Eye (tissue), 1 donor: ENCODE measurements around the gene RIMBP2.

ENCODE experiments used
- DNase-seq: peaks from one replicate; pipeline ENCODE4 v3.0.0-alpha.2; 2015

RIMBP2 gene

GRCh38 chr12:130479401-130480125, 236.5 kb downstream of the RIMBP2 start:
- DNase-seq = no peak

DNA sequence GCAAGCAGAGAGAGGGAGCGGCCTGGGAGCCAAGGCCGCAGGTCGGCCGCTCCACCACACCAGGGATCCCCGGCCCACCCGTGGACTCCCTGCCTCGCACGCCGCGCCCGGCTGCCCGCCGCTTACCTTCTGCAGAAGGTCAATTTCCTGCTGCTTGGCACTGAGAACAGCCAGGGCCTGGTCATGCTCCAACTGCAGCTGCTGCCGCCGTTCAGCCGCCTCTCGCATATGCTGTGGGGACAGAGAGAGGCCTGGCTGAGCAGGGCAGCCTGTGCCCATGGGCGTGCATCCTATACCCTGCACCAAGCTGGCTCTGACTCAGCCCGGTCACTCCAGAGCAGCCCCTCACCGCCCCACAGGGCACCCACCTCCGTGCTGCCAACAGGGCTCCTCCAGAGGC, 237.3 kb downstream of the RIMBP2 start:
- DNase-seq = no peak

DNA sequence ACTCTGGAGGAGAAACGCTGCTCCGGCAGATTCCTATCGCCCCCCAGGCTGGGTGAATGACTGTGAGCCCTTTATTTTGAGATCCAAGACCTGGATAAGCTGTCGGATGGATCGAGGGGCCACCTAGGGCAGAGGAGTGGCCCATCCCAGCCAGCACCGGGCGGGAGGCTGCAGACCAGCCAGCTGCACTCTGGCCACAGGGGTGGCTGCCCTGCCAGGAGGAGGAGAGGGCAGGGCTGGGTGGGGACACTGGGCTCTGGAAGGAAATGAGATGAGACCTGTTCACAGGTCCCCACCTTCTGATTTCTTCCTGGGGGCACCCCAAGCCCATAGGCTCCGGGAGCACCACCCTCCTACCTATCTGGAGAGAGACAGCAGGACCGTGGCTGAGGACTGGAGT, 238.4 kb downstream of the RIMBP2 start:
- DNase-seq = no peak

- no peak for DNase-seq
These were observed 238.8 kb downstream of the RIMBP2 start for GRCh38 chr12:130477266-130477665.

- peak; percentile 73 for DNase-seq
These were observed 239.5 kb downstream of the RIMBP2 start for GRCh38 chr12:130476451-130477135.

- no peak for DNase-seq
These were observed 241.4 kb downstream of the RIMBP2 start for GRCh38 chr12:130474599-130475269.

DNA sequence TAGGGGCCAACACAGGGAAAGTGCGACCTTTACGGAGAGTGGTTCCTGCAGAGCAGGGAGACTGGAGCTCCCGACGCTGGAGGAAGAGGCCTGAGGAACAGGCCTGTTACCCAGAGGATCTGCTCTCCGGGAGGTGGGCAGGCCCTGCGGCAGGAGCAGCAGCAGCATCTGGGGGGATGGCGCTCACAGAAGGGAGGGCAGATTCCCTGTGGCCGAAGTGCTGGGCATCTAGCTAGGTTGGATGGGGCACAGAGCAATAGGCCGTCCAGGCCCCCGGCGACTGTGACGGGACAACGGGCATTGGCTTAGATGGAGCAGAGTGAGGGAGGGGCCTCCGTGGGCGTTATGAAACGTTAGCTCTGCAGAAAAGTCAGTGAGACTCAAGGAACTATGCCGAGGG, 242.8 kb downstream of the RIMBP2 start:
- no peak for DNase-seq

DNA sequence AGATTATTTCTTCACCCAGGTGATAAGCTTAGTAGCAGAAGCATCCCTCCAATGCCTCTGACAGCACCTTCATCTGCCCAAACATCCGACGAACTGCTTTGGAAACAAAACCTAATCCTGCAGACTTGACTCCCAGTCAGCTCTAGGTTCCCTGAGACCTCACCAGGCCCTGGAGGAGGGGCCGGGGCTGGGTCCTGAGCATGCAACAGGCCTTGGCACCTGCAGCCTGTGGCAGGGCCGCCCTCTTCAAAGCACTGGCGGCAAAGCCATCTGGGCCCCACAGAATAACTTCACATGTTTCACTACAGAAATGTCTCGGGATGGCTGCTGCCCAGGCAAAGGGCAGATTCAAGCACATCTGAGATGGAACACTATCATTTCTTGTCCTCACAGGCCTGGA, 245.1 kb downstream of the RIMBP2 start:
- DNase-seq = no peak

GRCh38 chr12:130469552-130469951, 246.5 kb downstream of the RIMBP2 start:
- DNase-seq = no peak

DNA sequence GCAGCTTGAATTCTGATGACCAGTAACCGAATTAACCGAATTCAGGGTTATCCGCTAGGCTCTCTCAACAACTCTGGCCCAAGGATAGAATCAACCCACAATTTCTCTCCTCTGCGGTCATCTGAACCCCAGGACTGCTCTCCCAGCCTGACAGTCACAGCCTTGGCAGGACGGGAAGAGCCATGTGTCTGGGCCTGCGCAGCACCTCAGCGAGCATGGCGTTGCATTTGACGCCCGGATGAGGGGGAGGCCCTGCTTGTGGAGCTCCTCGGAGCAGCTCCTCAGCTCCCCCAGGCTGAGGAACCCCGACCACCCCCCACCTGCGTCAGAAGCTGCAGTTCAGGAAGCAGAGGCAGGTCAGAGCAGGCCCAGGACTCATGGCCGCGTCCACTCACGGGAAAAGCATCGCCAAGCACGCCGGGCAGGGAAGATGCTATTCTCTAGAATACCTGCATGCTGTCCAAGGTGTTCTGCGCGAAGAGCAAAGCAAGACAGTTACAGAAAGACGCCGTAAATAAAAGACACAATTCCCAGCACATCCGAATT, 247.3 kb downstream of the RIMBP2 start:
- DNase-seq = no peak

DNA sequence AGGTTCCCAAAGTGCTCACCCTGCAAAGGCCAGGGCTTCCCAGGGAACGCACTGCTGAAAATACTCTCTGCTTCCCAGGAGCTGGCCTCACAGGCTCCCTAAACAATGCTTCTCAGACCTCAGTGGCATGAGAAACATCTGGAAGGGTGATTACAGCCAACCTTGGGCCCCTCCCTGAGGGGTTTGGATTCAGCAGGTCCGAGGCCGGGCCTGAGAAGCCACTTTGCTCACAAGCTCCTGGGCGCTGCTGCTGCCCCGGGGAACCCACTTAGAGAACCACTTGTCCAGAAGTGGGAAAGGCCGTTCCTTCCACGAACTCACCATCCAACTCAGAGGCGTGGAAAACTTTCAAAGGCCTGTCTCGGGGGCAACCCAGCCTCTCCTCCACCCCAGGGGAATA, 247.9 kb downstream of the RIMBP2 start:
- no peak for DNase-seq

GRCh38 chr12:130465626-130466025, 250.5 kb downstream of the RIMBP2 start:
- no peak for DNase-seq

DNA sequence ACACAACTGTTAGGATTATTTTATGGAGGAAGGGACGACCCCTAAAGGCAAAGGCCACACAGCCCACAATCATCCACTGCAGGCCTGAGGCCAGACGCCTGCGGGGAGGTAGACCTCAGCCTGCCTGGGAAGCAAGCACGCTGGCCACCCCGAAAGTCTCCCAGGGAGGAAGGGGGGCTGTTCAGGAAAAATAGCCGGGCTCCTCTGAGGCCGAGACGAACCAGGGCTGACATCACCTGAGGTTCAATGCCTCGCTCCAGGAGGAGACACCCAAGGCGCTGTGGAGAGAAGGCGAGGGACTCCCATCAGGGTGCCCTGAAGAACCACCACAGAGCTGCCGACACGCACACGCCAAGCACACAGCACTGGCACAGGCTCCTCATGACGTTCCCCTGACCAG, 251.1 kb downstream of the RIMBP2 start:
- no peak for DNase-seq

DNA sequence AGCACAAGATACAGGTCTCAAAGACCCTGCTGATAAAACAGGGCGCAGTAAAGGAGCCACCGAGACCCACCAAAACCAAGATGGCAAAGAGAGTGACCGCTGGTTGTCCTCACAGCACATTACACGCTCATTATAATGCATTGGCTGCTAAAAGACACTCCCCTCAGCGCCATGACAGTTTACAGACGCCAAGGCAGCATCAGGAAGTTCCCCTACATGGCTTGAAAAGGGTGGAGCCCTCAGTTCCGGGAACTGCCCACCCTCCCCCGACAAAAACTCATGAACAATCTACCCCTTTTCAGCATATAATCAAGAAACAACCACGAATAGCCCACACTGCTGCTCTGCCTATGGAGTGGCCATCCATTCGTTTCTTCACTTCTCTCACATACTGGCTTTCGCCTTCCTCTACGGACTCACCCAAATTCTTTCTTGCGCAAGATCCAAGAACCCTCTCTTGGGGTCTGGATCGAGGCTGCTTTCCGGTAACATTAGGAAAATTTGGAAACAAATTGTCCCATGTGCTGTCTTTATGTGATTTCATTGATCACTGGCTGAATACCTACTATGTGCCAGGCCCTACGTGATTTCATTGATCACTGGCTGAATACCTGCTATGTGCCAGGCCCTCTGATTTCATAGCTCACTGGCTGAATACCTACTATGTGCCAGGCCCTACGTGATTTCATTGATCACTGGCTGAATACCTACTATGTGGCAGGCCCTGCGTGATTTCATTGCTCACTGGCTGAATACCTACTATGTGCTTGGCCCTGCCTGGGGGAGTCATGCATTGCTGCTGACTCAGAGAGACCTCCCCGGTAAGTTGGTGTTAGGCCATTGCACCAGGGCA, 252.1 kb downstream of the RIMBP2 start:
- DNase-seq = no peak

- DNase-seq = peak; percentile 35
These were observed 252.8 kb downstream of the RIMBP2 start for GRCh38 chr12:130463275-130463658.

- no peak for DNase-seq
These were observed 253.4 kb downstream of the RIMBP2 start for GRCh38 chr12:130462558-130463274.

DNA sequence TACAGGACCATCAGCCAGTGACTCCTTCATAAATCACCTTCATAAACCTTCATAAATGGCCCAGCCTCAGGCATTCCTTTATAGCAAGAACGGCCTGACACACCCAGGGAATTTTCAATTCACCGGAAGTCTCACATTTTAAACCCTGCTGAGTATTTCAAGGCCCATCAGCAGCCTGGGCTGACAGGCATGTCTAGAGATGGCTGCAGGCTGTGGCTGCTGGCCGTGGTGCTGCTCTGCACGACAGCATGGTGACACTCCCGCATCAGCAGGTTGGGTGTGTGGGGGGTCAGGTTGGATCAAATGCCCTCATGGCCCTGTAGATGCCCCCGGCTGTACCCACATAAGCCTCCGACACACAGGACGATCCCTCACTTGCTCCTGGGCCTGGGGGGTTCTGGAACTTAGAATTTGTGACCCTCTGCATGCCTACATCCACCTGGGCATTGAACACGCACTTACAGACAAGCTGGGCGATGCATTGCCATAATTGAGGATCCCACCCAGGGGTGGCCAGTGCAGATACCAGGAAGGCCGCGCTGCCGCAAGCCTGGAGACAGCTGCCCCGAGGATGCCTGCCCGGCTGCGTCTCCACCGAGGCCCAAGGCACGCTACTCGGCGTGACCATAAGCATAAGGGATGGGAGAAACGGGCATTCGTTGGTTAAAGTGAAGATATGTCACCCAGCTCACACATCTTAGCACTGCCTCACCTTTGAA, 254.1 kb downstream of the RIMBP2 start:
- no peak for DNase-seq

GRCh38 chr12:130461447-130461815, 254.7 kb downstream of the RIMBP2 start:
- no peak for DNase-seq

GRCh38 chr12:130460611-130461446, 255.3 kb downstream of the RIMBP2 start:
- no peak for DNase-seq

DNA sequence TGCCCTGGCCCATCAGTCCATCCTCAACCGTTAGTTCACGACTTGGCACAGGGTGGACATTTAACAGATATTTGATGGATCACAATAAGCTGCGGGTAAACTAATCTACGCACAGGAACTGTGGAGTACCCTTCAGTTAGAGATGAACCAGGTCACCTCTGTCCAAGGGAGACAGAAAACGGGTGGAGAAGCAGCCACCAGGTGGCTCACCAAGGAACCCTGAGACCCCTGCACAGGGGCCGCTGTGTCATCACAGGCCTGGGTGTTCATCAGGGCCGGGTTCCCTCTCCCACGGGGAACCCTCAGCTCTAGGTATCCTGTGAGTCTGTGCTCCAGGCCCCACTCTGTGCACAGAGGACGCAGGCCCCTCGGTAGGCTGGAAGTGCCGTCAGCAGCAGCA, 256.2 kb downstream of the RIMBP2 start:
- DNase-seq = no peak

GRCh38 chr12:130458341-130458740, 257.8 kb downstream of the RIMBP2 start:
- DNase-seq = no peak
